NCI-H2081 treated with DMSO at 0.1 percent for 48 hours (cell line): ENCODE results near the gene SRRM4.

Experiments
- DNase-seq: peaks from one replicate; lab custom pipeline; 2025; lab: John Stamatoyannopoulos, UW

Gene SRRM4

GRCh38 chr12:119168721-119169120 is 187.4 kb downstream of the SRRM4 start:
- no peak for DNase-seq

GRCh38 chr12:119169150-119169549 is 187.8 kb downstream of the SRRM4 start:
- DNase-seq = no peak

DNA sequence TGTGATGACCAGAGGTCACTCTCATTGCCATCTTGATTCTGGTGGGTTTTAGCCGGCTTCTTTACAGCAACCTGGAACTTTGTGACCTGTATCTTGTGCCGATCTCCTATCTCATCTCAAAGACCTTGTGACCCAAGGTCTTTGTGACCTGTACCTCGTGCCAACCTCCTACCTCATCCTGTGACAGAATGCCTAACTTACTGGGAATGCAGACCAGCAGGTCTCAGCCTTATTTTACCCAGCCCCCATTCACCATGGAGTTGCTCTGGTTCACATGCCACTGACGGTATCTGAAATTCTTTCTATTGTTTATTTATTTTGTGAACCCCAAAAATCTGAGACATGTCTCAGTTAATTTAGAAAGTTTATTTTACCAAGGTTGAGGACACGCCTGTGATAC is 189.9 kb downstream of the SRRM4 start:
- no peak for DNase-seq

- no peak for DNase-seq
Observed at GRCh38 chr12:119171691-119172425, 190.5 kb downstream of the SRRM4 start.

GRCh38 chr12:119175081-119175480 is 193.7 kb downstream of the SRRM4 start:
- DNase-seq = no peak

DNA sequence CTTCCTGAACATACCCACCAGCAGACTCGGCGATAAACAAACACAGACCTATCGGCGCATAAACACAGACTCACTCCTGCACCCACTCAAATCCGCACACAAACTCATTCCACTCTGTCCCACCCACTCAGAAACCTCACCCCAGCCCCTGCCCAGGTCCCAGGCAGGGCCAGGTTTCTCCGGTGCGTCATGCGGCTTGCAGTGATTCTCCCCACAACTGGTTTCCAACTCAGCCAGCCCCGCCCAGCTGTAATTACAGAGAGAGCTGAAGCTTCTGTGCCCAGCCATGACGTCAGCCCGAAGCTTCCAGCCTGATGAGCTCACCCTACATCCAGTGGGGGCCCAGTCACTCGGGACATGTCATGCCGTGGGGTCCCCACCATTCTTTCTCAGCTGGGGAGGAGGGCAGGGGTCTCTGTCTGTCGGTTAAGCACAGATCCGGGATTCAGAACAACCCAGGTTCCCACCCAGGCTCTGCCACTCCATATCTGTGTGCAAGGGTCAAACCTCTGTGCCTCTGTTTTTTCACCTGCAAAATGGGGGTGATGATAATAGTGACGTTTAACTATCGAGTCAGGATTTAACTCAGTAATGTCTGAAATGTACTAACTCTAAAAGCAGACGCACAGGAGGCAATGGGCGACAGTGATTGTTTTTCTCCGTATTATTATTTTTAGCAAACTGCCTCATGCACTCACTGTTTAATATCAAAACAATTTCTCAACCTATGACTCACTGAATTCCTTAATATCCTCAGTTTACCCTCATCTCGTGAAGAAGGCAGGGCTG is 195.1 kb downstream of the SRRM4 start:
- no peak for DNase-seq

DNA sequence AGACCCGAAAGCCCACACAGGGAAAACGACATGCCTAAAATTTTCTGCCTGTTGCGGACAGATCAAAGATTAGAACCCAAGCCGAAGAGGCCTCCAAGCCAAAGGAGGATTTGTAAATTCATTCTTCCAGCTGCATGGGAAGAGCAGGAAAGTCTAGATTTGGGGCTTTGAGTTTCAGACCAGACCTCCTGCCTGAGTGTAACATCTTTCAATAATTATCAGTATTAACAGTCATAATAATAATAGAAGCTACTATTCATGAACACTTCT is 195.7 kb downstream of the SRRM4 start:
- DNase-seq = no peak

GRCh38 chr12:119177724-119178380 is 196.5 kb downstream of the SRRM4 start:
- no peak for DNase-seq

GRCh38 chr12:119178544-119179334 is 197.4 kb downstream of the SRRM4 start, which contains the start of gene HSPB8:
Gene HSPB8 (plus strand): TSS chr12:119178931. CDS start chr12:119179313, 382 bp downstream.
- DNase-seq = no peak

DNA sequence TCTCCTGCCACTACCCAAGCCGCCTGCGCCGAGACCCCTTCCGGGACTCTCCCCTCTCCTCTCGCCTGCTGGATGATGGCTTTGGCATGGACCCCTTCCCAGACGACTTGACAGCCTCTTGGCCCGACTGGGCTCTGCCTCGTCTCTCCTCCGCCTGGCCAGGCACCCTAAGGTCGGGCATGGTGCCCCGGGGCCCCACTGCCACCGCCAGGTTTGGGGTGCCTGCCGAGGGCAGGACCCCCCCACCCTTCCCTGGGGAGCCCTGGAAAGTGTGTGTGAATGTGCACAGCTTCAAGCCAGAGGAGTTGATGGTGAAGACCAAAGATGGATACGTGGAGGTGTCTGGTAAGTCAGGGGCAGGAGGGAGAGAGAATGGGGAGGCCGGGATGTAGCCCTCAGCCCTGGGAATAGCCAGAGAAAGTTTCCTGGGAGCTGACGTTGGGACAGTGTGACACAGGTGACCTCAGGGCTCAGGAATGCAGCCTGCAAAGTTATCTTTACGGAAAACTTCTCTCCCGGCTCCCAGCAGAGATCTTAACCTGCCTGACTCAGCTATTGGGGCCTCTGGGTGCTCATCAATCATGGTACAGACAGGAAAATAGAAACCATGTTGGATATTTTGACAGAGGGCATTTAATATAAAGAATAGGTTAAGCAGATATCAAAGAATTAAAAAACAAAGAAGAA is 198.1 kb downstream of the SRRM4 start:
- DNase-seq = no peak

DNA sequence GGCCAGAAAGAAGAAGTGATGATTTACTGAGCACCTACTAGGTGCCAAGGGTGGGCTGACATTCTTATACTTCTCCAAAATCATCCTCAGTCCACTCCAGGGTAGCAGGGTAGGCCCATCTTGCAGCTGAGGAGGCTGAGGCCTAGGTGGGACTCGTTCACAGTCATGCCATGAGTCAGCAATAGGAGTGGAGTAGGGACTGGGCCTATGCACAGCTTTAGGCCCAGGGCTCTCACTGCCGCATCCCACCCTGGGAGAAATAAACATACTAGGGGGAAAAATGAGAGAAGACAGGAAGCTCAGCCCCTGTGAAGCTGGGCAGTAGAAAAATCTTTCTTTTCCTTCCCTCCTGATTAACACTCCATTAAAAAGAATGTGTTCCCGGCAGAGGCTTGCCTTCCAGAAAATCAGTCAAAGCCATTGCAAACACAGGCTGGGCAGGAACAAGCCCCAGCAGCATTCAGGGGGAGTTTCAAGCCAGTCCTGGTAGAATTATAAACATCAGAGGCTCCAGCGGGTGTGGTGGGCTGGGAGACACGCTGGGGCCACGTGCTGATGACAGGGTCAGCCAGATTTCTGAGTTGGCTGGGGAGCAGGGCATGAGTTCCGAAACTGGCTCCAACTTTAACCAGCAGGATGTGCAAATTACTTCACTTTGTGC is 199.2 kb downstream of the SRRM4 start:
- DNase-seq = no peak

- no peak for DNase-seq
Observed at GRCh38 chr12:119181202-119181601, 199.9 kb downstream of the SRRM4 start.

GRCh38 chr12:119181944-119182343 is 200.6 kb downstream of the SRRM4 start:
- DNase-seq = no peak

DNA sequence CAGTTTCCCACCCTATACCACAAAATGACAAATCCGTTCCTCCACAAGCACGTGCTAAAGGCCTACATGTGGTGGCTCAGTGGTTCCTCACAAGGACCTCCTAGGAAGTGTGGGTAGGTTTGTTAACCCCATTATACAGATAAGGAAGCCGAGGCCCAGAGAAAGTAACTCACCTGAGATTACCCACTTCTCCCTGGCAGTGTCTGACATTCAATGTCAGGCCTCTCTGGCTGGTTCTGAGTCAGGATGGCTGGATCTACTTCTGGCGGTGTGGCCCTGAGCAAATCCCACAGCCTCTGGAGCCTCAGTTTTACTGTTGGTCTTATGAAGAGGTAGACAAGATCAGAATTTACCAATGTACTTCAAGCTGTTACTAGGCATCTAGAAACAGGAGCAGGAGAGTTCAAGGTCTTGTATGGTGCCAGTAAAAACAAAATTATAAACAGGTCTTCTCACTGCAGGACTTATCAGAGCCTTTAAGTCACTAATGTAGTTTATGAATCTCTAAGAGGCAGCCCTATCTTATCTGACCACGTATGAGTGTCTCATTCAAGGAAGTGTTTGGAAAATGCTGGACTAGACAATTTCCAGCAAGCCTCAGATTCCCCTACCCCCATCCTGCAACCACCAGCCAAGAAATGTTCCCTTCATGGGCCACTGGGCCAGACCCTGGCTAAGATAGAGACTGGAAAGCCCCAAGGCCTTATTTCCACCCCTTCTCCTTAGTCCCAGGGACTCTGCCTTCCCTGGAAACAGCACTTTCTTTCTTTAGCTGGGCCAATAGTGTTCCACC is 201.6 kb downstream of the SRRM4 start:
- no peak for DNase-seq

DNA sequence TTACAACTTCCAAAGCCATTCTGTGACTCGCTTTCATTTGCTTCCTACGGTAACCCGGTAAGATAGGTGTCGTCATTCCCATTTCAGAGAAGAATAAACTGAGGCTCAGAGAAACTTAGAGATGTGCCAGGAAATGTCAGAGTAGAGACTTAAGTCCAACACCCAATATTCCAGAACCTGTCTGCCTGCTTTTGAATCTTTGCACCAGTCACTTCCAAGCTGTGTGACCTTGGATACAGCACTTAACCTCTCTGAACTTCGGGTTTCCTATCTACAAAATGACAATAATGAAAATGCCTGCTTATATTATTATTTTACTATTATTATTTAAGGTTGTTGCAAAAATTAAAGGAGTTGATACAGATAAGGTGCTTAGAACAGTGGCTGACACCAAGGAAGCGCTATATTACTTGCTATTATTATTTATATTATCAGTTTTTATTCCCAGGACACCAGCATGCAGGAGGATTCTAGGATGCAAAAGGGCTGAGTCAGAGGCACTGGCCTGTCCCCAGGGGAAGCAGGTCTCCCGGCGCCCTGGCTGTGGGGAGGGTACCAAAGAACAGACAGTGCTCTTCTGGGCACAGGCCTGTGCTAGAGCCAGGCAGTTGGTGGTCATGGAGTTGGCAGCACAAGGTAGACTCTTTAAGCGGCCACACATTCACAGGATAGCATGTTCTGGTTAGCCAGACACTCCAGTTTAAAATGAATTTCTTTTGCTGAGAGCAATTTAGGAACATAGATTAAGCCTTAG is 202.8 kb downstream of the SRRM4 start:
- no peak for DNase-seq

GRCh38 chr12:119195256-119195655 is 213.9 kb downstream of the SRRM4 start:
- DNase-seq = no peak

DNA sequence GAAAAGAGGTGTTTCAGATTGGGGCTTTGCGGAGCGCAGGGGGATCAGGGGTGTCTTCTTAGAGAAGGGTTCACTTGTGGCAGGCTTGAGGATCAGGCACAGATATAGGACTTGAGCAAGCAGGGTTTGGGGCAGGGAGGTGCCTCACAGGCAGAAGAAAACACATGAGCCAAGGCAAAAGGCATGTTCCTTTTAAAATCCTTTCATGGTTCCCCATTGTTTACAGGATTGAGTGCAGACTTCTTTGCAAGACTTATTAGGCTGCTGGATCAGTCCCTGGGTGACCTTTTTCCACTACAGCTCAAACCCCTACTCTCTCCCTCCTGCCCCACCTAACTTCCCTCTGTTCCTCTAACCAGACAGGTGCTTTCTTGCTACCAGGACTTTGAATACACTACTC is 217.1 kb downstream of the SRRM4 start:
- no peak for DNase-seq

DNA sequence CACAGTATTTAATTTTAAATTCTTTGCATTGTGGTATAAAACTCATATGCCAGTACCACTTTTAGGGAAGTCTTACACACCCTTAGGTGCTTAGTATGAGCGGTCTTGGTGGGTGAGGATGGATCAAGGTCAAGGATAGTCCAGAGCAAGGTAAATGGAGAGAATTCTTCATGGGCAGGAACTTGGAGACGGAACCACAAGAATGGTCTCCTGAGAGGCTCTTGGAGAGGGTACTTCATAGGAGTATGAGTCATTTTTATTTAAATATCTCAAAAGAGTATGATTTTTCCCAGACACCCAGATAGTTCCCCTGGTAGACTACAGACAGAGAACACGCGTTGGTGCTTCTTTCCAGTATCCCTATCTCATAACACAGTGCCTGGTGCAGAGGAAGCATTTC is 219.3 kb downstream of the SRRM4 start:
- no peak for DNase-seq

- no peak for DNase-seq
Observed at GRCh38 chr12:119201789-119202543, 220.6 kb downstream of the SRRM4 start.
